Sigmoid colon (tissue), 4 donors: ENCODE results near the gene PPP1R10.
A peak's percentile ranks its signal among the peaks of the same experiment; 100 is the strongest.

Source experiments
- EP300 ChIP-seq, 4 donors: sonication (generic); formaldehyde crosslinking; IDR thresholded peaks; one replicate each; pipeline ENCODE4 v1.6.1; 2017; ENCODE audit warnings: antibody characterized with exemption in 4 of 4
- POLR2A ChIP-seq, 2 donors: fragments of 450-650 bp; IDR thresholded peaks; one replicate each; pipeline ENCODE4 v1.6.1; 2016; ENCODE audit warnings: antibody characterized with exemption in 2 of 2, mild to moderate bottlenecking in 2 of 2, moderate library complexity in 2 of 2
- POLR2AphosphoS5 ChIP-seq, 4 donors: sonication (generic); formaldehyde crosslinking; IDR thresholded peaks; one replicate each; pipeline ENCODE4 v1.6.1; 2017; ENCODE audit warnings: antibody characterized with exemption in 4 of 4
- TF ChIP-seq, protein P1 (sequence below), 4 experiments: fragments of 450-650 bp in 3 of 4; fragments of 200-600 bp in 1 of 4; IDR thresholded peaks; one replicate each; pipeline ENCODE4 v1.5.1; 2016 to 2019; ENCODE audit warnings: antibody characterized with exemption in 4 of 4, mild to moderate bottlenecking in 3 of 4, moderate library complexity in 2 of 4

DNA sequence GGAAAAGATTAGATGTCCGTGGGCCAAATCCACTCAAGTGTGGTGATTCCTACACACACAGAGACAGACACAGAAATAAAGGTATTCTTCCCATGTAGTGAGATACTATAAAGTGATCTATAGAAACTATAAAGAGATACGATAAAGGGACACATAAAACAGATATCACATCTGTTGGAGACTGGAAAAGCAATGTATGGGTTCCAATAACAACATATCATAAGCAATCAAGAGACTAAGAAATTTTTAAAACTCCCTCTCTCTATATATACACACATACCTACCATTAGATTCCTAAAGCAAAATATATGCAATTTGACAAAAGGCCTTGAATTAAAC, 5.2 kb downstream of the PPP1R10 start:
- TF ChIP-seq POLR2A (IDR thresholded peaks at IDR 0.05) (no peak), POLR2AphosphoS5 (IDR thresholded peaks at IDR 0.05) (peak in 1 of 4 donors; percentile 1), EP300 (IDR thresholded peaks at IDR 0.05) (no peak)
- TF ChIP-seq, protein P1, sequence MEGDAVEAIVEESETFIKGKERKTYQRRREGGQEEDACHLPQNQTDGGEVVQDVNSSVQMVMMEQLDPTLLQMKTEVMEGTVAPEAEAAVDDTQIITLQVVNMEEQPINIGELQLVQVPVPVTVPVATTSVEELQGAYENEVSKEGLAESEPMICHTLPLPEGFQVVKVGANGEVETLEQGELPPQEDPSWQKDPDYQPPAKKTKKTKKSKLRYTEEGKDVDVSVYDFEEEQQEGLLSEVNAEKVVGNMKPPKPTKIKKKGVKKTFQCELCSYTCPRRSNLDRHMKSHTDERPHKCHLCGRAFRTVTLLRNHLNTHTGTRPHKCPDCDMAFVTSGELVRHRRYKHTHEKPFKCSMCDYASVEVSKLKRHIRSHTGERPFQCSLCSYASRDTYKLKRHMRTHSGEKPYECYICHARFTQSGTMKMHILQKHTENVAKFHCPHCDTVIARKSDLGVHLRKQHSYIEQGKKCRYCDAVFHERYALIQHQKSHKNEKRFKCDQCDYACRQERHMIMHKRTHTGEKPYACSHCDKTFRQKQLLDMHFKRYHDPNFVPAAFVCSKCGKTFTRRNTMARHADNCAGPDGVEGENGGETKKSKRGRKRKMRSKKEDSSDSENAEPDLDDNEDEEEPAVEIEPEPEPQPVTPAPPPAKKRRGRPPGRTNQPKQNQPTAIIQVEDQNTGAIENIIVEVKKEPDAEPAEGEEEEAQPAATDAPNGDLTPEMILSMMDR (IDR thresholded peaks at IDR 0.05), result no peak
